ENCODE data around the gene POR.

GRCh38 chr7:75948179-75948578 lies 33.2 kb downstream of the POR start:
- no peak for TF ChIP-seq POLR2A (IDR thresholded peaks at IDR 0.05)
- no peak for TF ChIP-seq CTCF (IDR thresholded peaks at IDR 0.05)

Data from heart left ventricle (tissue), 13 donors.